Limb (tissue), 2 donors: ENCODE measurements around the gene SMAD4.
"Not testable (repeated sequence)": the region's sequence is repeated elsewhere in the genome, so short reads cannot be mapped to it uniquely, and the experiment has no call there.

ENCODE experiments used
- DNase-seq, 2 donors: peaks; one replicate each; pipeline ENCODE4 v3.0.0-alpha.2; 2016; ENCODE audit errors: extremely low spot score in 2 of 2

SMAD4 gene

DNA sequence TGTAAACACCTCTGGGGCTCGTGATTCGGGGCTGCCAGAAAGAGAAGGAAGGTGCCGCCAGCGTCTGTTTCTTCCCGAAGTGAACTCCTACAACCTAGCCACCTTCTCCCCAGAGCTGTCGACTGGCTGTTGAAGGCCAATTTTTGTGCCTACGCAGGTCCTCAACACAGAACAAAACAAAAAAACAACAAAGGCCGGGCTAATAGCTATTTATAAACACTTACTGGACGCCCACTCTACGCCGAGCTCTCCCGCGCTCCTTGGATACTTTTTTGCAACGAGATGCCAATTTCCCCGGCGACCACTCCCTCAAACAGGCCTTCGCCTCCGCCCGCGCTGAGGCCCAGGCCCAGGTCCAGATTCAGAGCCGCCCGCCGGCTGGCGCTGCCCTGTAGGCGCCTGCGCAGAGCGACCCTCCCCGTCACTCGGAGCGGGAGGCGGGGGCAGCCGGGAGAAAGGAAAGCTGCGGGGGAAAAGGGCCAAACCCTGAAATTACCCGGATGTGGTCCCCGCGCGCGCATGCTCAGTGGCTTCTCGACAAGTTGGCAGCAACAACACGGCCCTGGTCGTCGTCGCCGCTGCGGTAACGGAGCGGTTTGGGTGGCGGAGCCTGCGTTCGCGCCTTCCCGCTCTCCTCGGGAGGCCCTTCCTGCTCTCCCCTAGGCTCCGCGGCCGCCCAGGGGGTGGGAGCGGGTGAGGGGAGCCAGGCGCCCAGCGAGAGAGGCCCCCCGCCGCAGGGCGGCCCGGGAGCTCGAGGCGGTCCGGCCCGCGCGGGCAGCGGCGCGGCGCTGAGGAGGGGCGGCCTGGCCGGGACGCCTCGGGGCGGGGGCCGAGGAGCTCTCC lies at the start of gene SMAD4:
Gene SMAD4 (plus strand): TSS at position 520 of the 843 bp plus-strand sequence. CDS start 16,834 bp downstream, outside the sequence.
- DNase-seq = peak; percentile 98 to 99

- no peak for DNase-seq
These were observed 48.6 kb upstream of the SMAD4 start for GRCh38 chr18:50981381-50981780.

DNA sequence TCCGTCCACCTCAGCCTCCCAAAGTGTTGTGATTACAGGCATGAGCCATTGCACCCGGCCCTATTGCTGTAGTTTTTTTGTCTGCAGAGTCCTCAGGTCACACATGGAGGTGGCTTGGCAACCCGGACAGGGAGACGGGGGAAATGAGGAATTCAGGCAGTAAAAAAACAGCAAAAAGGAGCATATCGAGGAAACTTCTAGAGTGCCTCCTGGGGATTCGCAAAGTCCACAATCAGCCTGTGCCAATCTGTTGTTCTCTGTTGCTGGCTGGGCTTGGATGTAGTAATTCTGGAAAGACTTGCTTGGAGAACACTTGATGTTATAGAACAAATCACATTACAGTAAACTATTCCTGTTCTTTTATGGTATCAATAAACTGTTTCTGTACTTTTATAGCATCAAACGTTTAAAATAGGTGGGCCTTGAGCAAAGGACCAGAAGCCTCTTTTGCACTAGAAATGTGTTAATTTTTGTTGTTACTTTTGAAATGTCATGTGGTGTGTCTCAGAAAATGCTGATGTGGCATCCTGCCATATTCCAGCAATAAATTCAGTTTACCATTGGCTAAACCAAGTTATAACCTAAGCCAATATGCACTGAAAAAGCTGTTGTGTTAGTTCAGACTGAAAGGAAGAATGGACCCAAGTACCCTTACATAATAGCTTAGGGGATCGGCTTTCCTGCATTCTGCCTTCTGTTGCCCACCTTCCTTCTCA lies 47.8 kb upstream of the SMAD4 start:
- DNase-seq = no peak

GRCh38 chr18:50982802-50983179 lies 47.2 kb upstream of the SMAD4 start:
- DNase-seq = no peak

DNA sequence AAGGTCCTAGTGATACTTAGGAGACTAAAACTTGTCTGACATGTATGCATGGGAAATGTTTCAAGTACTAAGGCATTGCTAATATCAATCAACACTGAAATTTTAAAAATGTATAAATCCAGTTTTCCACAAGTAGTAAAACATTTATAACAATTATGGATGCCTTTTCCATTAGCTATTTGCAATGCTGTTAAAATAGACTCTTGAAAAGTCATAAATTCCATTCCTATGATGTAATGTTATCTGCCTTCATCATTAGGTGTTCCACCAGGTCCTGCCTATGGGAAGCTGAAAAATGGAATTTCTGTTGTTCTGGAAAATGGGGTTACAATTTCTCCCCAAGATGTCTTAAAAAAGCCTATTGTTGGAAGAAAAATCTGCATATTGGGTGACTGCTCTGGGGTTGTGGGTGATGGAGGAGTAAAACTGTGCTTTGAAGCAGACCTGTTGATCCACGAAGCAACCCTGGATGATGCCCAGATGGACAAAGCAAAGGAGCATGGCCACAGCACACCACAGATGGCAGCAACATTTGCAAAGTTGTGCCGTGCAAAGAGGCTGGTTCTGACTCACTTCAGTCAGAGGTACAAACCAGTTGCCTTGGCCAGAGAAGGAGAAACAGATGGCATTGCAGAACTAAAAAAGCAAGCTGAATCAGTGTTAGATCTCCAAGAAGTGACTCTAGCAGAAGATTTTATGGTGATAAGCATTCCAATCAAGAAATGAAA lies 43.5 kb upstream of the SMAD4 start:
- DNase-seq = no peak

DNA sequence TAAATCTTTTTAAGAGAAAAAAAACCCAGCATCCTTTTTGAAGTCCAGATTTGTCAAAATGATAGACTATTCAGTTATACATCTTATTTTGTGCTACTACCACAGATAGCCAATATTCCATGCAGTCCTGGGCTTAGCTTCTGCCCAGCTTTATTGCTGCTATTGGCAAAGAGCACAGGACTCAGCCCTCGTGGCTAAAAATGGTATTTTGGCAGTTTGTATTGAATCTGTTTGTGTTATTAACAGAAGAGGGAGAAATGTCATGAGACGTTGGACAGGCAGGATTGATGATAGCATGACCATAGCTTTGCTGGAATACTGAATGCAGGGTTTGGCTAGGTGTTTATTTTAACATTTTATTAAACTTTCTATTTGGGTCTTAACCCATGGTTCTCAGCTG lies 42.8 kb upstream of the SMAD4 start:
- no peak for DNase-seq

DNA sequence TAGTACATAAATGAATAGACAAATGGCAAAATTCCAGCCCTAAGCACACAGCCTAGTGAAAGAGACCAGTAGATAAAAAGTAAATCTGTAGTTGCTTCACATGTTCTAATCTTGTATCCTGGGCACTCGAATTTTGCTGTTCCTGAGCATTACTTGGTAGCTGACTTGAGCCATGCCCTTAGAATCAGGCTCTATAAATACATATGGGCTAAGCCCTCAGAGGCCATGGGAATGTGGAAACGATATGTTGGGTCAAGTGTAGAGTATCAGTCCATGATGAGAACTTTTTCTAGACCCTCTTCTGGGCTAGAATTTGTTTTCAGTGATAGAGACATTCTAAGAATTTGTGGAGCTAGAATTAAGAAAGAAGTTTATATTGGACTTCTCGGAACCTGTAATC lies 40.3 kb upstream of the SMAD4 start:
- DNase-seq = no peak

GRCh38 chr18:50992351-50992762 lies 37.7 kb upstream of the SMAD4 start:
- no peak for DNase-seq

DNA sequence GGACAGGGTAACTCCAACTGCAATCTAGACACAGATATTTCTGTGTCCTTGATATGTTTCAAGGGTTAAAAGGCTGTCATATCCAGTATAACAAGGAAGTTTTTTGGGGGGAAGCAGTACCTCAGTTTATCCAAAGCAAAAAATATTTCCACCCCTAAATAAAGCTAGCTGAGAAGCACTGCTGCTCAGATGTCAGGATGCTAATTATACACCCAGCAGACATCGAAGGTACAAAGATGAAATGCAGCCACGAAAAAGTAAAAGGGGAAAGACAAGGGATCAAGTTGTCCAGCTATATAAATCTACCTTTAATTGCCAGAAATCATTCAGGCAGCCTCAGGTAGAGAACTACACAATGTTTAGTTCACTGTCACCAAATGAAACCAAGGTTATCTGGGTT lies 36.0 kb upstream of the SMAD4 start:
- no peak for DNase-seq

GRCh38 chr18:51003174-51003573 lies 26.8 kb upstream of the SMAD4 start:
- DNase-seq = not testable (repeated sequence)

GRCh38 chr18:51006061-51006818 lies 23.8 kb upstream of the SMAD4 start:
- no peak for DNase-seq

DNA sequence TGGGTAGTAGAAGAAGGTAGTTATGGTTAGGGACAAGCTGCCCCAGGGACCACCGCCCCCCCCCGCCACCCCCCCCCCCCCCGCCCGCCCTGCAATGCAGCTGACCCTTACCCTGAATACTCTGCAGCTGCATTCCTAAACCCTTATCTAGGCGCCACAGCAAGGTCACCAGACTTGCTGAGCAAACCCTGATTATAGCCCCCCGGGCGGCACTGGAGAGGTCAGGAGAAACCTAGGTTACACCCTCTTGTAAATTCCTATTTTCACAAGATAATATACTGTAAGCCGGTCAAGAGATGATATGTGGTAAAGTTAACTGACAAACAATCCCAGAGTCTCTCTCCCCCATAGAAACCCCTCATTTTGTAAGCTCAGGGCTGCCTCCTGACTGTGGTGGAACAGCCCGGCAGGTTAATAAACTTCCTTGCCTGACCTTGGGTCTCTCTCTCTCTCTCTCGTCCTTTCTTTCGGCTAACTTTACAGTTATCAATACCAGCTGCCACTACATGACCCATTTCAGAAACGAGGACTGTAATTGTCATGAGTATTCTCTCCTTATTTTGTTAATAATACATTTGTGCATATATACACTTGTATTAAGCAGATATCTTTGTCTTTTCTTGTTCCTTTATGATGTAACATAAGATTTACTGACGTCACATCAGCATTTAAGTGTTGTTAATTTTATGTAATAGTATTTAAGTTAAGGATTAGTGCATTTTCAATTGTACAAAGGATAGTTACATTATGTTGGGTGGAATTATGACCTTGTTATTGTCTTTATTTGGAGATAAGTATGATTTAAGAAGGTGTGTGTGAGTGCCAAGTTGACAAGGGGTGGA lies 22.8 kb upstream of the SMAD4 start:
- DNase-seq = no peak

GRCh38 chr18:51007790-51008139 lies 22.2 kb upstream of the SMAD4 start:
- DNase-seq = no peak

- DNase-seq = no peak
These were observed 20.9 kb upstream of the SMAD4 start for GRCh38 chr18:51009072-51009471.

DNA sequence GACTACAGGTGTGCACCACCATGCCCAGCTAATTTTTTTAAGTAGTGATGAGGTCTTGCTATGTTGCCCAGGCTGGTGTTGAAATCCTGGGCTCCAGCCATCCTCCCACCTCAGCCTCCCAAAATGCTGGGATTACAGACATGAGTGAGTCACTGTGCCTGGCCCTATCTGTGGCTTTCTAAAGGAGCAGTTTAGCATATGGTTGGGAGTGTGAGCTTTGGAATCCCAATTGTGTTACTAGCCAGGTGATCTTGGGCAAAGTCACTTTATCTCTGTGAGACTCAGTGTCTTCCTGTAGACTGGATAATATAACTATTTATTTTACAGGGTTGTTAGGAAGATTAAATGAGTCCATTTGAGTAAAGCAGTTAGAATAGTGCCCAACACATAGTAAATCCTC lies 19.8 kb upstream of the SMAD4 start:
- no peak for DNase-seq

DNA sequence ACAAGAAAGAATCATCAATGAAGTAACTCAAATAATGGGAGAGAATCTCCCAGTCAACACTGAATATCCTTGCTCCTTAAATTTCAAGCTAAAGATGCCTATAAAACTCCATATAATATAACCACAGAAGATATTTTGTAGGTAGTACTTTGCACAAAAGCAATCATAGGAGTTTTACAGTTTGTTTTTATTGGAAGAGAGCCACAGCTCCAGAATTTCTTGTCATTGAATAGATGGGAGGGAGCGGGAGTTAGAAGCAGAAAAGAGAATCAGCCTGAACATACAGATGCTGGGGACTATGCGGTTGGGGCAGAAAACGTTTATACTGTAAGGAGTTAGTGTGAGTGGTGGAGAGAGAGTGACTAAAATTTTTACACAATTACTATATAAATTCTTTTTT lies 18.3 kb upstream of the SMAD4 start:
- DNase-seq = no peak

GRCh38 chr18:51012441-51012840 lies 17.6 kb upstream of the SMAD4 start:
- no peak for DNase-seq

DNA sequence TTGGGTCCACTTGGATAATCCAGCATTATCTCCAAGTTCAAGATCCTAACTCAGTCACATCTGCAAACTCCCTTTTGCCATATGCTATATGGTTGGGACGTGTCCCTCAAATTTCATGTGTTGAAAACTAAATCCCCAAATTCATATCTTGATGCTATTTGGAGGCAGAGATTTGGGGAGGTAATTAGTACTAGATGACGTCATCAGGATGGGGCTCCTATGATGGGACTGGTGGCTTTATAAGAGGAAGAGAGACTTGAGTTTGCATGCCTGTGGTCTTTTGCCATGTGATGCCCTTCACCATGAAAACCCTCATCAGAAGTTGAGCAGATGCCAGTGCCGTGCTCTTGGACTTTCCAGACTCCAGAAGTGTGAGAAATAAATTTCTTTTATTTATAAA lies 16.8 kb upstream of the SMAD4 start:
- no peak for DNase-seq

DNA sequence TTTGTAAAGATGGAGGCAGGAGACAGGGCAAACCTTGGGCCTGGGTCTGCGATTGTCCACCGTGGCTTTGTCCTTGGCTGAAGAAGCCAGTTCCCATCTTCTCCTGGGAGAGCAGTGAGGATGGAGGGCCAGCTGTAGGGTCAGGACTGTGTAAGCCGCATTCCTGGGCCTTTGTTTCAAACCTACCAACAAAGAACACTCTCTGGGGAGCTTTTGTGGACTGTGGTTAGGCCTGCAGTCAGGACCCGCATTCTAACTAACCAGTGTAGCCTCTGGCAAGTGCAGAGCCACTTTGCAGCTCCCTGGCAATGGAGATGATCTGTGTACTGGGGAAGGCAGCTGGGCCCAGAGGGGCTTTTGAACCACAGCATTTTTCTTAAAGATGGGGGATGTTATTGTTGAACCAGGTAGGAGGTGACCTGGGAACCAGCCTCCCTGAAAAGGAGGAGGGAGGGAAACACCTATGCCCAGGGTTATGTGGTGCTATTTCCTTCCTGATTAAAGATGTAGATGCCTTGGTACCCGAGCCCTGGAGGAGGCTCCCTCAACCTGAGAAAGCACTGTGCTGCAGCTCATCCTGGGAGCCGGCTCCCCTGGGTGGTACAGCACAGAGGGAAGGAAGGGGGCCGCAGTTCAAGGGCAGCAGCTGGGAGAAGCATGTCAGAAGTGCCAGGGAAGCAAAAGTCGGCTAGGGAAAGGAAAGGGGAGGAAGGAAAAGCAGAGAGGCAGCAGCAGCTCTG lies 12.7 kb upstream of the SMAD4 start:
- no peak for DNase-seq

GRCh38 chr18:51020536-51020935 lies 9.5 kb upstream of the SMAD4 start:
- DNase-seq = no peak
